HepG2 (cell line): ENCODE measurements around the gene PKIG. TPM values are rescaled to one million over a fixed set of nuclear protein-coding genes. Genes with fewer than 3 reads are reported as not detected.

Source experiments
- ATAC-seq: fragments of 200-7000 bp; cut with Tn5 transposase; 3 replicates; pipeline ENCODE4 v1.9.1; 2020; ENCODE audit warnings: mild to moderate bottlenecking, moderate library complexity
- BruUV-seq: library from RNA; stranded (reverse); fragments of 400-500 nt; replicated peaks from 2 replicates; lab custom pipeline; 2021; lab: Mats Ljungman, UMichigan
- CTCF ChIA-PET: fragments of 300-600 bp; formaldehyde crosslinking; extraction: SDS; loops from one replicate; lab custom pipeline; 2021; ENCODE audit warnings: low total read pairs, inconsistent platforms, low intra/inter-chr PET ratio; lab: Yijun Ruan, JAX
- POLR2A ChIA-PET: fragments of 350-600 bp; sonication (Branson Sonifier 250); formaldehyde crosslinking; loops from one replicate; lab custom pipeline; 2020; ENCODE audit warnings: antibody characterized with exemption, inconsistent platforms; lab: Yijun Ruan, JAX
- DNase-seq: peaks from one replicate; pipeline ENCODE4 v3.0.0-alpha.2; 2015; ENCODE audit warnings: low spot score
- FAIRE-seq: peaks from 3 replicates; lab custom pipeline; 2011; peaks lifted over from hg19 to GRCh38; lab: Jason Lieb, UNC
- H2AFZ ChIP-seq: one replicate; pipeline ENCODE4 v1.6.1; 2011; ENCODE audit warnings: low read length, inconsistent platforms
- H3K27ac ChIP-seq: fragments of 300-600 bp; 3 replicates; pipeline ENCODE4 v1.8.0; 2011; ENCODE audit warnings: mixed run types, mild to moderate bottlenecking, mixed read lengths, low read length, inconsistent platforms; ENCODE audit not compliant: insufficient read depth; ENCODE audit errors: extremely low read length
- H3K27me3 ChIP-seq, 2 experiments: fragments of 200-600 bp in 1 of 2; 2 replicates in 1 of 2; 3 replicates in 1 of 2; pipeline versions ENCODE4 v1.6.0 to v1.8.0; 2011; ENCODE audit warnings: low read length in 2 of 2, mild to moderate bottlenecking in 2 of 2, moderate library complexity in 2 of 2, inconsistent platforms in 1 of 2; ENCODE audit not compliant: insufficient read depth in 2 of 2, control insufficient read depth in 1 of 2
- H3K36me3 ChIP-seq, 2 experiments: fragments of 200-600 bp in 1 of 2; replicated peaks in 1 of 2; 2 replicates in 1 of 2; 3 replicates in 1 of 2; pipeline versions ENCODE4 v1.5.1 to v1.8.0; 2011; ENCODE audit warnings: low read length in 2 of 2, inconsistent platforms in 1 of 2; ENCODE audit not compliant: insufficient read depth in 2 of 2, control insufficient read depth in 1 of 2
- H3K4me1 ChIP-seq: 2 replicates; pipeline ENCODE4 v1.5.1; 2012; ENCODE audit warnings: low read length, inconsistent platforms; ENCODE audit not compliant: insufficient read depth
- H3K4me2 ChIP-seq: 2 replicates; pipeline ENCODE4 v1.6.0; 2011; ENCODE audit warnings: low read depth, low read length, inconsistent platforms
- H3K4me3 ChIP-seq, 3 experiments: fragments of 200-600 bp in 1 of 3; sonication (generic), shearing (Covaris generic) in 1 of 3; replicated peaks in 1 of 3; 2 replicates each; pipeline ENCODE4 v1.5.1; 2011 to 2016; ENCODE audit warnings: low read length in 3 of 3, inconsistent platforms in 2 of 3, low read depth in 2 of 3, mild to moderate bottlenecking in 2 of 3, control low read depth in 1 of 3, mixed read lengths in 1 of 3; ENCODE audit not compliant: insufficient read depth in 1 of 3
- H3K79me2 ChIP-seq: one replicate; pipeline ENCODE4 v1.6.1; 2011; ENCODE audit warnings: low read length, inconsistent platforms; ENCODE audit not compliant: insufficient read depth
- H3K9ac ChIP-seq: 2 replicates; pipeline ENCODE4 v1.6.0; 2011; ENCODE audit warnings: mild to moderate bottlenecking, low read depth, low read length, inconsistent platforms; ENCODE audit not compliant: insufficient read depth
- H3K9me3 ChIP-seq: 2 replicates; pipeline ENCODE4 v1.5.1; 2012; ENCODE audit warnings: mild to moderate bottlenecking, low read length
- H4K20me1 ChIP-seq: 2 replicates; pipeline ENCODE4 v1.6.0; 2011; ENCODE audit warnings: inconsistent platforms, mild to moderate bottlenecking, low read length, moderate library complexity; ENCODE audit not compliant: insufficient read depth
- BRF2 ChIP-seq: sonication (generic); formaldehyde crosslinking; IDR thresholded peaks from 2 replicates; pipeline ENCODE4 v1.8.1; 2022; ENCODE audit warnings: mild to moderate bottlenecking, missing genetic modification reagents
- PCBP1 ChIP-seq: fragments of 200-400 bp; formaldehyde crosslinking; IDR thresholded peaks from 2 replicates; pipeline ENCODE4 v1.6.1; 2017; ENCODE audit warnings: mild to moderate bottlenecking, low read depth, low read length, borderline replicate concordance
- YY1 ChIP-seq: IDR thresholded peaks from 2 replicates; pipeline ENCODE4 v1.6.1; 2011; ENCODE audit warnings: low read length, low read depth, moderate library complexity, mild to moderate bottlenecking; ENCODE audit not compliant: insufficient read depth, insufficient replicate concordance
- ZBTB10 ChIP-seq: sonication (generic); formaldehyde crosslinking; IDR thresholded peaks from 2 replicates; pipeline ENCODE4 v1.4.0; 2020; ENCODE audit warnings: missing genetic modification reagents, borderline replicate concordance
- ZC3H4 ChIP-seq: sonication (generic); formaldehyde crosslinking; IDR thresholded peaks from 2 replicates; pipeline ENCODE4 v1.4.0; 2020; ENCODE audit warnings: missing genetic modification reagents, borderline replicate concordance
- ZNF224 ChIP-seq: sonication (generic); formaldehyde crosslinking; IDR thresholded peaks from 2 replicates; pipeline ENCODE4 v1.5.0; 2020; ENCODE audit warnings: mild to moderate bottlenecking, missing genetic modification reagents
- in situ Hi-C: cut with HindIII; loops from 2 replicates; pipeline ENCODE4 v1.10.0; 2017; ENCODE audit warnings: low pct_unique_long_range_greater_than_20kb; ENCODE audit not compliant: extremely low pct_ligation_motif_present
- intact Hi-C: fragments of 100-400 bp; cut with micrococcal nuclease; formaldehyde crosslinking; loops from one replicate; pipeline ENCODE4 v1.10.0; 2022; ENCODE audit not compliant: unreplicated experiment
- polyA plus RNA-seq, 8 experiments: library from polyadenylated mRNA; depleted of rRNA in 3 of 8; stranded (reverse) in 7 of 8; unstranded in 1 of 8; fragments of >200 nt; fragmentation: Illumina TruSeq in 4 of 8; extraction: Trizol in 4 of 8; gene quantifications; 2 replicates each; pipeline versions ENCODE4 v1.2.1 to v1.2.3, GENCODE V29; 2011 to 2016; ENCODE audit warnings: low read depth in 4 of 8, missing spikeins in 1 of 8, mixed read lengths in 1 of 8; ENCODE audit not compliant: insufficient read depth in 1 of 8
- total RNA-seq, 5 experiments: library from RNA; depleted of rRNA; stranded (reverse); fragments of >200 nt; fragmentation: Illumina TruSeq; extraction: Trizol; gene quantifications; 2 replicates each; pipeline ENCODE4 v1.2.3, GENCODE V29; 2016; ENCODE audit warnings: low read depth in 1 of 5

Gene PKIG
- total and polyA plus RNA-seq, 2 of the 13 experiments (the other 11 are each of a cell fraction or from before 2014, with no cell fraction given): 30.8 to 44.5 TPM

- Histone ChIP-seq H3K27ac (no peak overlapping the region), H3K79me2 (no peaks in the 10 kb centered on the region), H3K4me1 (no peaks in the 10 kb centered on the region), H3K4me3 (no peak overlapping the region), H3K9me3 (no peaks in the 10 kb centered on the region), H3K9ac (no peak overlapping the region), H3K36me3 (no peaks in the 10 kb centered on the region), H4K20me1 (no peaks in the 10 kb centered on the region), H2AFZ (no peak overlapping the region), H3K4me2 (no peak overlapping the region), H3K27me3 (peaks cover 0 to 30% of the 10 kb centered on the region in 2 experiments; a peak in 2 of 5 replicates)
- ChIA-PET CTCF (no interaction called here), POLR2A (no interaction called here)
- no peak for DNase-seq
- FAIRE-seq: no peak
- BruUV-seq: no TSS peak
- ATAC-seq: no peak
- in situ Hi-C loops: no loop called here
- intact Hi-C loops: no loop called here
- TF ChIP-seq BRF2 (CRISPR knock-in tag) (no peak), YY1 (no peak), ZC3H4 (CRISPR knock-in tag) (no peak), ZNF224 (CRISPR knock-in tag) (no peak), PCBP1 (no peak), ZBTB10 (CRISPR knock-in tag) (no peak)
Measured at GRCh38 chr20:44658810-44659209, 76.4 kb downstream of the PKIG start.
